Hepatocyte (in vitro differentiated cells): ENCODE results near the gene APIP.

Experiments used
- EZH2 ChIP-seq: fragments of 200-600 bp; sonication (generic); IDR thresholded peaks from 2 replicates; pipeline ENCODE4 v1.6.1; 2016; ENCODE audit warnings: antibody characterized with exemption, mild to moderate bottlenecking, borderline replicate concordance
- EZH2phosphoT487 ChIP-seq: fragments of 200-600 bp; sonication (generic); IDR thresholded peaks from one replicate; pipeline ENCODE4 v1.6.1; 2018; ENCODE audit warnings: antibody characterized with exemption, mild to moderate bottlenecking, low read depth, moderate library complexity; ENCODE audit not compliant: unreplicated experiment, severe bottlenecking
- TF ChIP-seq, protein P1 (sequence below): fragments of 200-600 bp; sonication (generic); IDR thresholded peaks from 2 replicates; pipeline ENCODE4 v1.5.1; 2016; ENCODE audit warnings: antibody characterized with exemption, mild to moderate bottlenecking; ENCODE audit not compliant: poor library complexity

- TF ChIP-seq, protein P1, sequence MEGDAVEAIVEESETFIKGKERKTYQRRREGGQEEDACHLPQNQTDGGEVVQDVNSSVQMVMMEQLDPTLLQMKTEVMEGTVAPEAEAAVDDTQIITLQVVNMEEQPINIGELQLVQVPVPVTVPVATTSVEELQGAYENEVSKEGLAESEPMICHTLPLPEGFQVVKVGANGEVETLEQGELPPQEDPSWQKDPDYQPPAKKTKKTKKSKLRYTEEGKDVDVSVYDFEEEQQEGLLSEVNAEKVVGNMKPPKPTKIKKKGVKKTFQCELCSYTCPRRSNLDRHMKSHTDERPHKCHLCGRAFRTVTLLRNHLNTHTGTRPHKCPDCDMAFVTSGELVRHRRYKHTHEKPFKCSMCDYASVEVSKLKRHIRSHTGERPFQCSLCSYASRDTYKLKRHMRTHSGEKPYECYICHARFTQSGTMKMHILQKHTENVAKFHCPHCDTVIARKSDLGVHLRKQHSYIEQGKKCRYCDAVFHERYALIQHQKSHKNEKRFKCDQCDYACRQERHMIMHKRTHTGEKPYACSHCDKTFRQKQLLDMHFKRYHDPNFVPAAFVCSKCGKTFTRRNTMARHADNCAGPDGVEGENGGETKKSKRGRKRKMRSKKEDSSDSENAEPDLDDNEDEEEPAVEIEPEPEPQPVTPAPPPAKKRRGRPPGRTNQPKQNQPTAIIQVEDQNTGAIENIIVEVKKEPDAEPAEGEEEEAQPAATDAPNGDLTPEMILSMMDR, result no peak
- no peak for TF ChIP-seq EZH2
- TF ChIP-seq EZH2phosphoT487, result no peak
Observed at GRCh38 chr11:34877375-34877975, 38.7 kb downstream of the APIP start.
